H1 (cell line): ENCODE results near the gene HABP2. TPM values are rescaled to one million over a fixed set of nuclear protein-coding genes. Genes with fewer than 3 reads are reported as not detected.

ENCODE experiments used
- CTCF ChIA-PET: fragments of 300-600 bp; sonication (Branson Sonifier 250); formaldehyde crosslinking; loops from one replicate; lab custom pipeline; 2021; ENCODE audit not compliant: partially characterized antibody; lab: Charles Lee
- POLR2A ChIA-PET: fragments of 300-600 bp; sonication (Branson Sonifier 250); formaldehyde crosslinking; loops from one replicate; lab custom pipeline; 2021; ENCODE audit warnings: inconsistent platforms; ENCODE audit not compliant: partially characterized antibody; lab: Charles Lee
- DNase-seq, 2 experiments: peaks; one replicate each; pipeline versions ENCODE4 v3.0.0 to v3.0.0-alpha.2; 2010 to 2022; ENCODE audit warnings: low spot score in 2 of 2, low read depth in 1 of 2, mixed read lengths in 1 of 2
- FAIRE-seq: peaks from 2 replicates; lab custom pipeline; 2011; peaks lifted over from hg19 to GRCh38; lab: Jason Lieb, UNC
- H2AFZ ChIP-seq: 2 replicates; pipeline ENCODE4 v1.8.1; 2012; ENCODE audit warnings: low read length, inconsistent platforms
- H2AK5ac ChIP-seq: 2 replicates; pipeline ENCODE4 v1.6.1; 2013; ENCODE audit warnings: low read depth, low read length
- H2BK120ac ChIP-seq: replicated peaks from 2 replicates; pipeline ENCODE3; 2013; ENCODE audit warnings: low read depth, low read length, inconsistent platforms
- H2BK12ac ChIP-seq: 2 replicates; pipeline ENCODE4 v1.6.1; 2013; ENCODE audit warnings: low read depth, low read length
- H2BK15ac ChIP-seq: 2 replicates; pipeline ENCODE4 v1.6.1; 2013; ENCODE audit warnings: low read length
- H2BK20ac ChIP-seq: 2 replicates; pipeline ENCODE4 v1.6.1; 2013; ENCODE audit warnings: low read length
- H2BK5ac ChIP-seq: 2 replicates; pipeline ENCODE4 v1.6.1; 2013; ENCODE audit warnings: low read depth, low read length
- H3K14ac ChIP-seq: 2 replicates; pipeline ENCODE4 v1.6.1; 2013; ENCODE audit warnings: inconsistent platforms; ENCODE audit not compliant: insufficient read length
- H3K18ac ChIP-seq: 2 replicates; pipeline ENCODE4 v1.6.1; 2013; ENCODE audit warnings: low read length; ENCODE audit errors: extremely low read depth
- H3K23ac ChIP-seq: 2 replicates; pipeline ENCODE4 v1.6.1; 2013; ENCODE audit warnings: inconsistent platforms; ENCODE audit not compliant: insufficient read length
- H3K23me2 ChIP-seq: 2 replicates; pipeline ENCODE4 v1.6.1; 2013; ENCODE audit warnings: low read depth, low read length
- H3K27ac ChIP-seq: 2 replicates; pipeline ENCODE4 v1.6.1; 2011; ENCODE audit warnings: low read depth, low read length, inconsistent platforms
- H3K27me3 ChIP-seq, 4 experiments: replicated peaks in 1 of 4; 1 replicate in 1 of 4; 2 replicates in 3 of 4; pipeline versions ENCODE4 v1.6.1 to v1.8.1; 2011 to 2013; ENCODE audit warnings: low read length in 3 of 4, mild to moderate bottlenecking in 3 of 4, inconsistent platforms in 2 of 4, mixed read lengths in 2 of 4, moderate library complexity in 1 of 4; ENCODE audit not compliant: control insufficient read depth in 3 of 4, insufficient read depth in 3 of 4; ENCODE audit errors: extremely low read depth in 1 of 4
- H3K36me3 ChIP-seq, 4 experiments: 2 replicates each; pipeline versions ENCODE4 v1.6.1 to v1.8.1; 2011 to 2013; ENCODE audit warnings: mild to moderate bottlenecking in 4 of 4, low read length in 3 of 4, moderate library complexity in 2 of 4, control low read depth in 1 of 4, inconsistent platforms in 1 of 4; ENCODE audit not compliant: insufficient read depth in 4 of 4, control insufficient read depth in 2 of 4
- H3K4ac ChIP-seq: replicated peaks from 2 replicates; pipeline ENCODE3; 2013; ENCODE audit warnings: low read length, low read depth, mixed read lengths, inconsistent platforms; ENCODE audit not compliant: insufficient read length
- H3K4me1 ChIP-seq, 4 experiments: replicated peaks in 1 of 4; 1 replicate in 1 of 4; 2 replicates in 3 of 4; pipeline versions ENCODE4 v1.6.1 to v1.8.1; 2011 to 2013; ENCODE audit warnings: low read length in 3 of 4, inconsistent platforms in 2 of 4, mixed read lengths in 1 of 4; ENCODE audit not compliant: insufficient read depth in 4 of 4, control insufficient read depth in 3 of 4
- H3K4me2 ChIP-seq, 2 experiments: 2 replicates each; pipeline versions ENCODE4 v1.6.1 to v1.8.1; 2011 to 2013; ENCODE audit warnings: low read depth in 2 of 2, low read length in 2 of 2, control low read depth in 1 of 2, inconsistent platforms in 1 of 2, mild to moderate bottlenecking in 1 of 2; ENCODE audit not compliant: insufficient read depth in 1 of 2
- H3K4me3 ChIP-seq, 4 experiments: fragments of 200-600, 300-600 bp in 1 of 4; sonication (generic), shearing (Covaris generic), sonication (Bioruptor Twin) in 1 of 4; 2 replicates each; pipeline versions ENCODE4 v1.5.1 to v1.8.1; 2011 to 2016; ENCODE audit warnings: low read length in 4 of 4, low read depth in 3 of 4, control low read depth in 2 of 4, inconsistent platforms in 2 of 4, mild to moderate bottlenecking in 2 of 4, mixed read lengths in 1 of 4, moderate library complexity in 1 of 4; ENCODE audit not compliant: insufficient read depth in 2 of 4; ENCODE audit errors: extremely low read depth in 1 of 4
- H3K56ac ChIP-seq: replicated peaks from 2 replicates; pipeline ENCODE3; 2013; ENCODE audit warnings: low read depth, mild to moderate bottlenecking, mixed read lengths, low read length, inconsistent platforms; ENCODE audit not compliant: insufficient read length
- H3K79me1 ChIP-seq: 2 replicates; pipeline ENCODE4 v1.6.1; 2013; ENCODE audit warnings: low read depth, low read length, control low read depth
- H3K79me2 ChIP-seq, 2 experiments: 2 replicates each; pipeline versions ENCODE4 v1.6.1 to v1.8.1; 2012 to 2013; ENCODE audit warnings: low read length in 2 of 2, mild to moderate bottlenecking in 2 of 2, inconsistent platforms in 1 of 2; ENCODE audit not compliant: insufficient read depth in 2 of 2, control insufficient read depth in 1 of 2
- H3K9ac ChIP-seq, 4 experiments: replicated peaks in 1 of 4; 1 replicate in 1 of 4; 2 replicates in 3 of 4; pipeline versions ENCODE4 v1.6.1 to v1.8.1; 2011 to 2013; ENCODE audit warnings: low read depth in 3 of 4, low read length in 3 of 4, control low read depth in 2 of 4, mild to moderate bottlenecking in 2 of 4, moderate library complexity in 2 of 4, inconsistent platforms in 1 of 4; ENCODE audit errors: extremely low read depth in 1 of 4
- H3K9me3 ChIP-seq, 2 experiments: 2 replicates each; pipeline versions ENCODE4 v1.6.1 to v1.8.1; 2012 to 2013; ENCODE audit warnings: mild to moderate bottlenecking in 2 of 2, moderate library complexity in 2 of 2, control low read depth in 1 of 2, inconsistent platforms in 1 of 2, low read depth in 1 of 2, low read length in 1 of 2, mixed read lengths in 1 of 2; ENCODE audit not compliant: insufficient read depth in 2 of 2
- H4K20me1 ChIP-seq, 2 experiments: replicated peaks in 1 of 2; 2 replicates each; pipeline versions ENCODE3 to v1.8.1; 2011 to 2013; ENCODE audit warnings: inconsistent platforms in 2 of 2, low read length in 2 of 2, mild to moderate bottlenecking in 1 of 2; ENCODE audit not compliant: insufficient read depth in 2 of 2, control insufficient read depth in 1 of 2
- H4K5ac ChIP-seq: 2 replicates; pipeline ENCODE4 v1.6.1; 2013; ENCODE audit warnings: low read length, low read depth, mixed read lengths, inconsistent platforms; ENCODE audit not compliant: insufficient read length
- H4K8ac ChIP-seq: 2 replicates; pipeline ENCODE4 v1.8.0; 2013; ENCODE audit warnings: mild to moderate bottlenecking, moderate library complexity, low read length, inconsistent platforms; ENCODE audit not compliant: insufficient read depth; ENCODE audit errors: extremely low read depth
- H4K91ac ChIP-seq: replicated peaks from 2 replicates; pipeline ENCODE3; 2013; ENCODE audit warnings: low read length, mixed read lengths, inconsistent platforms; ENCODE audit not compliant: insufficient read length
- CBX8 ChIP-seq: fragments of 300-800, 300-1000 bp; sonication (generic); IDR thresholded peaks from 2 replicates; pipeline ENCODE4 v1.7.1; 2016; ENCODE audit warnings: low read depth, low read length, borderline replicate concordance
- CEBPB ChIP-seq: IDR thresholded peaks from 2 replicates; pipeline ENCODE4 v1.6.1; 2012; ENCODE audit warnings: low read depth, low read length
- CHD1 ChIP-seq: IDR thresholded peaks from 2 replicates; pipeline ENCODE4 v1.6.1; 2012; ENCODE audit warnings: low read depth, low read length, improper control_type of control experiment
- EGR1 ChIP-seq: IDR thresholded peaks from 2 replicates; pipeline ENCODE4 v1.6.1; 2011; ENCODE audit warnings: low read depth, low read length, borderline replicate concordance
- EP300 ChIP-seq, 2 experiments: IDR thresholded peaks; 1 replicate in 1 of 2; 2 replicates in 1 of 2; pipeline ENCODE4 v1.6.1; 2011 to 2012; ENCODE audit warnings: low read depth in 2 of 2, low read length in 2 of 2, mild to moderate bottlenecking in 2 of 2, borderline replicate concordance in 1 of 2, inconsistent platforms in 1 of 2, moderate library complexity in 1 of 2
- FOSL1 ChIP-seq: IDR thresholded peaks from 2 replicates; pipeline ENCODE4 v1.6.1; 2011; ENCODE audit warnings: mild to moderate bottlenecking, low read depth, low read length, moderate library complexity; ENCODE audit not compliant: insufficient read depth
- HDAC6 ChIP-seq: IDR thresholded peaks from one replicate; pipeline ENCODE4 v1.7.1; 2012; ENCODE audit warnings: low read depth, mild to moderate bottlenecking, inconsistent platforms, low read length, moderate library complexity
- KDM4A ChIP-seq: IDR thresholded peaks from one replicate; pipeline ENCODE4 v1.7.1; 2012; ENCODE audit warnings: low read depth, mild to moderate bottlenecking, moderate library complexity, low read length, inconsistent platforms; ENCODE audit not compliant: severe bottlenecking
- NANOG ChIP-seq: IDR thresholded peaks from 2 replicates; pipeline ENCODE4 v1.6.1; 2011; ENCODE audit warnings: low read length, low read depth, mild to moderate bottlenecking, inconsistent platforms; ENCODE audit not compliant: insufficient read depth, poor library complexity, severe bottlenecking
- RBBP5 ChIP-seq: IDR thresholded peaks from 2 replicates; pipeline ENCODE4 v1.7.1; 2012; ENCODE audit warnings: low read depth, mild to moderate bottlenecking, inconsistent platforms, low read length, moderate library complexity, borderline replicate concordance
- RXRA ChIP-seq: IDR thresholded peaks from 2 replicates; pipeline ENCODE4 v1.6.1; 2011; ENCODE audit warnings: low read depth, mild to moderate bottlenecking, low read length, moderate library complexity; ENCODE audit not compliant: insufficient read depth
- SIN3A ChIP-seq, 2 experiments: IDR thresholded peaks in 1 of 2; conservative IDR thresholded peaks in 1 of 2; 2 replicates each; pipeline ENCODE4 v1.6.1; 2011 to 2012; ENCODE audit warnings: low read length in 2 of 2, improper control_type of control experiment in 1 of 2, low read depth in 1 of 2, mild to moderate bottlenecking in 1 of 2
- SP4 ChIP-seq: IDR thresholded peaks from 2 replicates; pipeline ENCODE4 v1.6.1; 2012; ENCODE audit warnings: low read length, inconsistent platforms
- TAF1 ChIP-seq: IDR thresholded peaks from 2 replicates; pipeline ENCODE4 v1.6.1; 2011; ENCODE audit warnings: mild to moderate bottlenecking, low read depth, low read length
- WGBS, 2 experiments: shearing (Covaris generic) in 1 of 2; methylation state at CpG; one replicate each; pipeline versions ENCODE4 v1.1.6 to v1.1.7; 2013 to 2015; ENCODE audit warnings: low lambda C conversion rate in 2 of 2, mixed read lengths in 2 of 2, inconsistent platforms in 1 of 2, low coverage in 1 of 2, missing lambda C conversion rate in 1 of 2; ENCODE audit not compliant: insufficient replicate concordance in 2 of 2, insufficient coverage in 1 of 2, insufficient read length in 1 of 2; ENCODE audit errors: extremely low coverage in 1 of 2, missing lambda C conversion rate in 1 of 2; 5-methylcytosine and 5-hydroxymethylcytosine counted together
- polyA plus RNA-seq, 7 experiments: library from polyadenylated mRNA; depleted of rRNA in 3 of 7; stranded (reverse) in 5 of 7; unstranded in 2 of 7; fragments of >200 nt in 5 of 7; fragments of 200-250 nt in 2 of 7; gene quantifications; 1 replicate in 5 of 7; 2 replicates in 1 of 7; 4 replicates in 1 of 7; pipeline versions ENCODE4 v1.2.1 to v1.2.3, GENCODE V29; 2011 to 2013; ENCODE audit warnings: missing spikeins in 2 of 7, mixed read lengths in 2 of 7
- total RNA-seq: library from RNA; stranded (reverse); fragmentation: NEBNext Ultra II Directional; extraction: Animal tissue kit (Norgen Biotek cat#: 25700); gene quantifications from 2 replicates; pipeline ENCODE4 v1.2.1, GENCODE V29; 2021

Gene HABP2
- total and polyA plus RNA-seq, 2 of the 8 experiments (the other 6 are each of a cell fraction or from before 2014, with no cell fraction given), result not detected

GRCh38 chr10:113523071-113523470, 29.8 kb upstream of the HABP2 start:
- no peak overlapping the region for H3K14ac ChIP-seq
- no peaks in the 10 kb centered on the region for H4K20me1 ChIP-seq
- no peak overlapping the region for H2AK5ac ChIP-seq
- 94% methylated on average over 5 of the region's 5 CpGs; no CpG with 5 or more reads in 1 of the 2 experiments for WGBS, 2 experiments
- no peak overlapping the region for H4K5ac ChIP-seq
- no peak overlapping the region for H3K56ac ChIP-seq
- no peaks in the 10 kb centered on the region for H3K23me2 ChIP-seq
- CTCF ChIA-PET, result interaction anchor here (0.7 to 5.8 kb wide), 8 partner anchors 12 to 93 kb away, joined by 3 to 57 read pairs (median 18); no protein-coding TSS in a partner anchor
- DNase-seq (no peak), FAIRE-seq (no peak)
- H2AFZ ChIP-seq, result no peak overlapping the region
- H3K79me1 ChIP-seq, result no peaks in the 10 kb centered on the region
- H4K8ac ChIP-seq, result no peak overlapping the region
- H3K4me3 ChIP-seq, result no peak overlapping the region
- no peaks in the 10 kb centered on the region; a peak in 3 of 7 replicates for H3K27me3 ChIP-seq
- H3K18ac ChIP-seq, result no peak overlapping the region
- no peak overlapping the region for H2BK120ac ChIP-seq
- H3K23ac ChIP-seq, result no peak overlapping the region
- no peak overlapping the region for H2BK15ac ChIP-seq
- no peak overlapping the region for H2BK20ac ChIP-seq
- H3K36me3 ChIP-seq, result no peaks in the 10 kb centered on the region
- H2BK12ac ChIP-seq, result no peak overlapping the region
- H4K91ac ChIP-seq, result no peak overlapping the region
- no peak overlapping the region for H3K9ac ChIP-seq
- H3K4me2 ChIP-seq, result no peak overlapping the region
- no peaks in the 10 kb centered on the region for H3K79me2 ChIP-seq
- no peak overlapping the region for H2BK5ac ChIP-seq
- no peaks in the 10 kb centered on the region for H3K9me3 ChIP-seq
- H3K4me1 ChIP-seq, result no peaks in the 10 kb centered on the region
- H3K27ac ChIP-seq, result no peak overlapping the region
- no peak overlapping the region for H3K4ac ChIP-seq
- TF ChIP-seq HDAC6 (no peak), EP300 (IDR thresholded peaks at IDR 0.05; ENCODE audit: borderline replicate concordance in 1 of 2, low read depth in 2 of 2, low read length in 2 of 2) (no peak), CBX8 (no peak), CHD1 (no peak), NANOG (no peak), CEBPB (no peak), TAF1 (no peak), RXRA (no peak), SP4 (no peak), SIN3A (conservative IDR thresholded peaks at IDR 0.05 in 1 of 2, IDR thresholded peaks at IDR 0.05 in 1 of 2; ENCODE audit: low read depth in 1 of 2, low read length in 2 of 2) (no peak), RBBP5 (no peak), KDM4A (no peak), EGR1 (no peak), FOSL1 (no peak)
- POLR2A ChIA-PET, result no interaction called here
